ENCODE data around the gene BGLAP. TPM values are rescaled to one million over a fixed set of nuclear protein-coding genes. Genes with fewer than 3 reads are reported as not detected.

Gene BGLAP
- total RNA-seq, 1 experiment from 2014 or later, result 2.3 TPM

- no peak for TF ChIP-seq TEAD4 (CRISPR knock-in tag; IDR thresholded peaks at IDR 0.05)
- no peak for TF ChIP-seq ZNF263 (CRISPR knock-in tag; IDR thresholded peaks at IDR 0.05; ENCODE audit: low read depth)
- TF ChIP-seq NR3C1 (CRISPR knock-in tag; conservative IDR thresholded peaks at IDR 0.05; ENCODE audit: low read depth), result no peak
These were observed 5.7 kb downstream of the BGLAP start, which contains the start of gene PAQR6 (continued) for GRCh38 chr1:156247460-156248322.

- no peak for TF ChIP-seq ESRRA (CRISPR knock-in tag; IDR thresholded peaks at IDR 0.05; ENCODE audit: borderline replicate concordance)
- no peak for TF ChIP-seq USF2 (CRISPR knock-in tag; IDR thresholded peaks at IDR 0.05)
- TF ChIP-seq ZBTB21 (CRISPR knock-in tag; IDR thresholded peaks at IDR 0.05; ENCODE audit: borderline replicate concordance), result no peak
- TF ChIP-seq ZNF138 (CRISPR knock-in tag; conservative IDR thresholded peaks at IDR 0.05), result no peak
- Mint-ChIP-seq H3K9me3 (no peaks in the 10 kb centered on the region), H3K4me3 (no peak overlapping the region), H3K27me3 (ENCODE audit: low read depth) (peaks cover 4% of the 10 kb centered on the region), H3K27ac (0 out of 2 replicates have a peak overlapping the region, but pooled peaks have one; percentile 49), H3K36me3 (peaks cover 36% of the 10 kb centered on the region), H3K4me1 (peaks cover 22% of the 10 kb centered on the region)
- ChIA-PET POLR2A (interaction anchor here (0.6 to 1.1 kb wide), 2 partner anchors 271 to 981 kb away, joined by 3 read pairs; no protein-coding TSS in a partner anchor), CTCF (interaction anchor here (0.5 to 5.1 kb wide), 13 partner anchors 11 to 232 kb away, joined by 3 to 84 read pairs (median 3); no protein-coding TSS in a partner anchor)
- DNase-seq (ENCODE audit: low spot score) (no peak), ATAC-seq (no peak)
These were observed 6.3 kb downstream of the BGLAP start for GRCh38 chr1:156248323-156248683.

- CTCF ChIA-PET, result interaction anchor here (0.8 to 5.1 kb wide), 4 partner anchors 10 to 109 kb away, joined by 3 to 84 read pairs (median 6); no protein-coding TSS in a partner anchor
- TF ChIP-seq E2F1 (CRISPR knock-in tag; IDR thresholded peaks at IDR 0.05) (no peak), AR (CRISPR knock-in tag; IDR thresholded peaks at IDR 0.05) (no peak)
- DNase-seq (ENCODE audit: low spot score), result no peak
- Mint-ChIP-seq H3K4me3 (no peak overlapping the region), H3K4me1 (peaks cover 20% of the 10 kb centered on the region), H3K9me3 (no peaks in the 10 kb centered on the region), H3K27ac (peak overlapping the region; percentile 23; the same call in 1 of the 2 replicates), H3K27me3 (ENCODE audit: low read depth) (peaks cover 4% of the 10 kb centered on the region), H3K36me3 (peaks cover 47% of the 10 kb centered on the region)
- no peak for ATAC-seq
- POLR2A ChIA-PET, result interaction anchor here (1.0 kb wide), 1 partner anchor 307 kb away, joined by 3 read pairs; no protein-coding TSS in a partner anchor
These were observed 7.6 kb downstream of the BGLAP start for GRCh38 chr1:156249593-156249992.

GRCh38 chr1:156251527-156251926 lies 9.5 kb downstream of the BGLAP start:
- no peak for ATAC-seq
- Mint-ChIP-seq H3K4me3 (no peak overlapping the region), H3K27me3 (ENCODE audit: low read depth) (no peaks in the 10 kb centered on the region), H3K4me1 (peaks cover 6% of the 10 kb centered on the region), H3K9me3 (no peaks in the 10 kb centered on the region), H3K36me3 (peaks cover 55% of the 10 kb centered on the region), H3K27ac (no peak overlapping the region)
- ChIA-PET POLR2A (interaction anchor here (0.6 kb wide), 1 partner anchor 273 kb away, joined by 6 read pairs; no protein-coding TSS in a partner anchor), CTCF (interaction anchor here (0.6 to 1.7 kb wide), 6 partner anchors 8 to 978 kb away, joined by 3 to 6 read pairs (median 4); partner anchors contain the start of genes CLK2 and PMF1)
- no peak for DNase-seq (ENCODE audit: low spot score)
- no peak for TF ChIP-seq STAT6 (CRISPR knock-in tag; conservative IDR thresholded peaks at IDR 0.05; ENCODE audit: low read depth)
- no peak for TF ChIP-seq ATF1 (CRISPR knock-in tag; IDR thresholded peaks at IDR 0.05)
- TF ChIP-seq ZNF263 (CRISPR knock-in tag; IDR thresholded peaks at IDR 0.05; ENCODE audit: low read depth), result no peak
- TF ChIP-seq ETV6 (CRISPR knock-in tag; IDR thresholded peaks at IDR 0.05), result no peak
- no peak for TF ChIP-seq FOXJ3 (CRISPR knock-in tag; IDR thresholded peaks at IDR 0.05; ENCODE audit: borderline replicate concordance)
- no peak for TF ChIP-seq AFF4 (CRISPR knock-in tag; IDR thresholded peaks at IDR 0.05; ENCODE audit: borderline replicate concordance)
- no peak for TF ChIP-seq CDX4 (CRISPR knock-in tag; IDR thresholded peaks at IDR 0.05; ENCODE audit: borderline replicate concordance)

Measured in WTC11 (cell line).